Measurements from ENCODE around the gene MACF1. TPM values are rescaled to one million over a fixed set of nuclear protein-coding genes. Genes with fewer than 3 reads are reported as not detected.

MACF1 gene
- total and polyA plus RNA-seq, 2 donors (not counting 1 experiment from before 2014, with no cell fraction given) = 64.1 to 159 TPM

GRCh38 chr1:39410915-39411436 is 206.5 kb downstream of the MACF1 start:
- intact Hi-C loops (cut with micrococcal nuclease) = loop anchor here (1.0 to 5.0 kb wide), 2 partner anchors 145 to 309 kb away; no protein-coding TSS in a partner anchor
- DNase-seq (peak; percentile 63), ATAC-seq (ENCODE audit: low read depth) (no peak)
- CTCF ChIA-PET = interaction anchor here (0.6 to 3.0 kb wide), 23 partner anchors 9 to 312 kb away, joined by 3 to 30 read pairs (median 5); no protein-coding TSS in a partner anchor
- Histone ChIP-seq H2AFZ (ENCODE audit: insufficient read depth, low read depth, low read length, poor library complexity, severe bottlenecking) (no peak overlapping the region), H4K20me1 (ENCODE audit: control insufficient read depth, insufficient read depth, low read length, poor library complexity, severe bottlenecking) (peaks cover 73% of the 10 kb centered on the region), H3K9ac (ENCODE audit: low read length) (no peak overlapping the region), H3K4me2 (replicated peaks; ENCODE audit: low read depth, low read length, poor library complexity, severe bottlenecking) (no peak overlapping the region), H3K36me3 (replicated peaks in 1 of 2; ENCODE audit: control extremely low read depth in 1 of 2, control insufficient read depth in 1 of 2, extremely low read depth in 1 of 2, insufficient read depth in 2 of 2, low read length in 1 of 2) (peaks cover 0 to 6% of the 10 kb centered on the region in 2 experiments), H3K79me2 (ENCODE audit: control insufficient read depth, insufficient read depth, low read length) (peaks cover 46% of the 10 kb centered on the region), H3K4me3 (ENCODE audit: control extremely low read depth in 1 of 5, extremely low read depth in 1 of 5, insufficient read depth in 1 of 5, low read depth in 2 of 5, low read length in 4 of 5) (no peak overlapping the region), H3K27ac (ENCODE audit: low read length in 2 of 2) (no peak overlapping the region), H3K4me1 (ENCODE audit: control insufficient read depth in 2 of 2, insufficient read depth in 2 of 2, low read length in 2 of 2) (peaks cover 16 to 19% of the 10 kb centered on the region in 2 donors), H3K9me3 (ENCODE audit: control extremely low read depth in 1 of 3, control insufficient read depth in 2 of 3, insufficient read depth in 1 of 3, low read length in 2 of 3) (no peaks in the 10 kb centered on the region), H3K27me3 (replicated peaks in 1 of 4; ENCODE audit: control extremely low read depth in 1 of 4, control insufficient read depth in 3 of 4, insufficient read depth in 4 of 4, low read length in 3 of 4) (no peaks in the 10 kb centered on the region)
- H3K4me1 Mint-ChIP-seq = peaks cover 30% of the 10 kb centered on the region
- H3K4me3 Mint-ChIP-seq = peak overlapping the region; percentile 24
- POLR2A ChIA-PET = interaction anchor here (0.5 kb wide), 1 partner anchor 73 kb away, joined by 4 read pairs; no protein-coding TSS in a partner anchor
- no peaks in the 10 kb centered on the region for H3K9me3 Mint-ChIP-seq (ENCODE audit: insufficient read depth)
- H3K27me3 Mint-ChIP-seq = no peaks in the 10 kb centered on the region
- WGBS (ENCODE audit: insufficient coverage) = 72% methylated on average over 3 of the region's 3 CpGs
- no peak overlapping the region for H3K27ac Mint-ChIP-seq
- TF ChIP-seq EZH2 (IDR thresholded peaks at IDR 0.05; ENCODE audit: borderline replicate concordance, insufficient read depth, low read depth, low read length, poor library complexity, severe bottlenecking) = no peak
- TF ChIP-seq CTCF (IDR thresholded peaks at IDR 0.05) = peak; percentile 71
